NCI-H82 treated with DMSO at 0.1 percent for 48 hours (cell line): Measurements from ENCODE around the gene TBXAS1.

Experiments used
- DNase-seq: peaks from one replicate; lab custom pipeline; 2025; ENCODE audit not compliant: unreplicated experiment; lab: John Stamatoyannopoulos, UW

The TBXAS1 gene

DNA sequence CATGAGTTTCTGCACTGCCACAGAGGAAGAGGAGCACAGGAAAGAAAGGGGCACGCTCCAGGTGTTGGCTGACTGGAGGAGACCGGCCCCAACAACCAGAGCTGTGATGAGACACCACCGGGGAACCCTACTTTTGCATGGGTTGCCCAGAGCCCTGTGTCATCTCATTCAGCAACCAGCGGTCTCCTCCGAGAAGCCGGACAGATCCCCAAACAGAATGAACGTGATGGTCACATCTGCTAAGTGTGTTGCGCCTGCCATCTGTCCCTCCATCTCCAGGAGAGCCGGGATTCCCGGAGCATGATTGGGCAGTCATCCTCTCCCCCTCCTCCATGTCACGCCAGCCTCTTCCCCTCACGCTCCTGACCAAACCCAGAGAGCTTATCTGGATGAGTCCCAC lies 210.8 kb downstream of the TBXAS1 start:
- DNase-seq, result no peak

GRCh38 chr7:140041659-140042385 lies 212.8 kb downstream of the TBXAS1 start:
- no peak for DNase-seq

- no peak for DNase-seq
Measured at GRCh38 chr7:140042386-140042670, 213.3 kb downstream of the TBXAS1 start.

DNA sequence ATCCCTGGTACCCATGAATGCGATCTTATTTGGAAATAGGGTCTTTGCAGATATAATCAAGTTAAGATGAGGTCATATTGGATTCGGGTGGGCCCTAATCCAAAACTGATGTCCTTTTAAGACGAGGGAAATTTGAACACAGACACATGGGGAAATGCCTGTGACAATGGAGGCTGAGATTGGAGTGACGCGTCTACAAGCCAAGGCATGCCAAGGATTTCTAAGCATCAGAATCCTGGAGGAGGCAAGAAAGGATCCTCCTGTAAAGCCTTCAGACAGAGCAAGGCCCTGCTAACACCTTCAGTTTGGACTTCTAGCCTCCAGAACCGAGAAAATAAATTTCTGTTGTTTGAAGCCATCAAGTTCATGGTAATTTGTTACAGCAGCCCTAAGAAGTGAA lies 215.2 kb downstream of the TBXAS1 start:
- no peak for DNase-seq

DNA sequence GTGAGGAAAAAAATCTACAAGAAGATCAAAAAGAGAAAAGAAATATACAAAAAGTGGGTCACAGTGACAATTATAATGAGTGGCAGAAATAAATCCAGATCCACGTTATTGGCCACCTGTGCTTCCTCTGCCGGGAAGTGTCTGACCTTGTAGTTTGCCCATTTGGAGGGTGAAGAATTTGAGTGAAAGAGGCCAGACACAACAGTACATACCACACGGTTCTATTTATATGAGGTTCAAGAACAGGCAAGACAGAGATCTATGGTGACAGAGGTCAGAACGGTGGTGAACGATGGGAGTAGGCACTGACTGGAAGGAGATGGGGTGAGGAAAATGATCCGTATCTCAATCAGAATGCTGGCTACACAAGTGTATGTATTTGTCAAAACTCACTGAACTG lies 216.6 kb downstream of the TBXAS1 start:
- DNase-seq, result no peak

- no peak for DNase-seq
Measured at GRCh38 chr7:140047197-140047596, 218.1 kb downstream of the TBXAS1 start.

DNA sequence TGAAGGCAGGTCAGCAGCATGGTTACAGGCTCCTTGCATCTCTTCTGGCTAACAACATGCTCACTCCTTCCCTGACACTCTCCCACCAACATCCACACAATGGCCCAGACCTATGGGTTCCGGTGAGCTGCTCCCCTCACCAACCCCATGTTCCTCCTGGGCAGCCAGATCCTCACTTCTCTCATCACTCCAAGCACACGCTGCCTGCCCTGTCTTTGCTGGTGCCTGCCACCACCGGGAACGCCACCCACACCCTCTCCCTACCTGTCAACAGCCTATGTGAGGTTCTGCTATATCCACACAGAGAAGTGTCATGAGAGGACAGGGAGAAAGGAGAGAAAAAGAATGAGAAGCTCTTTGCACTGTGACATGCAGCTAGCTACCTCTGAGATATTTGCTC lies 219.1 kb downstream of the TBXAS1 start:
- DNase-seq, result no peak

DNA sequence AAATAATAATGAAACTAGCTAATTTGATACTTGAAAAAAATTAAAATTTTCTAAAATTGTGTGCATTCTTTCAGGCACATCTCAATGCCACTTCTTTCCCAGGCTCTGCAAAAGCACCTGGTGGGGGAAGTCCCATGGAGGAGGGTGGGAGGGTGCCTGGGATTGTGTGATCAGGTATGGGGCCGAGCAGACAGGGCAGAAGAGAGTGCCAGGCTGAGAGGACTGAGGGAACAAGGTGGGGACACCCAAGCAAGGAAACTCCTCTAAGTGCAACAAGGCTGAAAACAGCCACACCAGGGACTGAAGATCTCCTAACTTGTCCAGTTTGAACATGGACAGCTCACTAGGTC lies 219.9 kb downstream of the TBXAS1 start:
- no peak for DNase-seq

DNA sequence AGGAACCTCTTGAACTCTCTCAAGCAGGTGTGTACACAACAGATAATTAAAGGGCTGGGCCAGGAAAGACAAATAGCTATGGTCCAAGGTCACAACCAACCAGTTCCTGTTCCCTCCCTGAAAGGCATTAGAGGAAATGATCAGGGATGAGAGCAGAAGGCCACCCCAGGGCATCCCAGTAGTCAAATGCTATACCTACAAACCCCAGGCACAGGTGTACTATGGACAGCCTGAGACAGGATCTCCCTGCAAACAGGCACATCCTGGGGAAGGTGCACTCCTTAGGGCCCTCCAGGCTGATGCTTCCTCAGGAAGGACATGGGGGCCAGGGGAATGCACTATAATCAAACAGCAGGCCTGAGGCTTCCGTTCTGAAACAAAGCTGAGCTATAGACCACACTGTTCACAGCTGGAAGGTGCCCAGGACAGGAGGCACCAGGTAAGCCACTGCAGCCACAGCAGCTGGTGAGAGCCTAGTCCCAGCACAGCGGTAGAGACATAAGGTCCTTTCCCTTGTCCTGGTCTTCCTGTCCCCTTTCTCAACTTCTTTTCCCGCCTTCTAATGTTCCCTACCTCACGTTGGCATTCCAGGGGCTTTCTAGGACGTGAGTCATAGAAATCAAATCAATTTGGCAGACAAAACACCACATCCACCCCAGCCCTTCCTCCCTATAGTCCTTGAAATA lies 220.4 kb downstream of the TBXAS1 start:
- no peak for DNase-seq

DNA sequence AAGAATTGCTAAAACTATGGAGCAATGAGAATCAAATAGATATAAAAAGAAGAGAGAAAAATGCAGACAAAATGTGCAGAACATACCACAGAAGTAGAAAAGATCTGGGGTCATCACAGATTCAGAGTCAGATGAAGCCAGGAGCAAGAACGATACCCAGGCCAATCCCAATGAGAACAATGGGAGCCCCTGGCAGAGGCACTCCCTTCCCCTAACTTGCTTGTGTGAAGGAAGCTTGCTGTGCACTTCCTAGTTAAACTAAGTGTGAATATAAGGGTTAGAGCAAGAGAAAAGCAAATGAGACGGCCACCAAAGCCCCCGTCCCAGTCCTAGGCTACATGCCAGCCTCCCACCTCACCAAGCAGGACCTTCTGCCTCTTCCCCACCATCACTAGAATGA lies 221.0 kb downstream of the TBXAS1 start:
- DNase-seq, result no peak

GRCh38 chr7:140051820-140052219 lies 222.8 kb downstream of the TBXAS1 start:
- DNase-seq, result no peak

DNA sequence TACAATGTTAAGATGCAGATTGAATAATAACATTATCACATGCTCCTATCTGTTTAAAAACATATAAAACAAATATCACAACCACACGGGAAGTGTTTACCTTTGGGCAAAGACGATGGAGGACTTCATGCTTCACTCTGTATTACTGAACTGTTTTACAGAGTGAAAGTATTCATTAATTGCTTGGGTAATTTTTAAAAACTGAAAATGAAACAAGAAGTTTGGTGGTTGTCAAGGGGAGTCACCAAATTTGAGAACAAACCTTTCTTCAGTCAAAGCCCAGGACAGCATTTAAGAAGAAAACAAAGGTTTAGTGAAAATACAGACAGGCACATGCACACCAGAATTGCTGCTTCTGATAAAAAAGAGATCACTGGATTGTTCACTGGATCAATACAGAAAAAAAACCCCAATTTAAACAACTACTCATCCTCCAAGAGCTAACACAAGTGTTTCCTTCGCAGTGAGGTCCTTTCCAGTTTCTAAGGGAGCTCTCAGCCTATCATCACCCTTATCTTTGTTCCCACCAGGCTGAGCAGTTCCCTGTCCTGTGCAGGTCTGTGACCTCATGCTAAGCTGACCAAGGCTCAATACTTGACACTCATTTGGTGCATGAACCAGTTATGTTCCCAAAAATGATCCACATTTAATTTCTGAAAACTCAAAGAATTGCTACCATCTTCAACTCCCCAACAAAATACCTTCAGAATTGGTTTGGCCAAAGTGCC lies 224.9 kb downstream of the TBXAS1 start:
- no peak for DNase-seq

DNA sequence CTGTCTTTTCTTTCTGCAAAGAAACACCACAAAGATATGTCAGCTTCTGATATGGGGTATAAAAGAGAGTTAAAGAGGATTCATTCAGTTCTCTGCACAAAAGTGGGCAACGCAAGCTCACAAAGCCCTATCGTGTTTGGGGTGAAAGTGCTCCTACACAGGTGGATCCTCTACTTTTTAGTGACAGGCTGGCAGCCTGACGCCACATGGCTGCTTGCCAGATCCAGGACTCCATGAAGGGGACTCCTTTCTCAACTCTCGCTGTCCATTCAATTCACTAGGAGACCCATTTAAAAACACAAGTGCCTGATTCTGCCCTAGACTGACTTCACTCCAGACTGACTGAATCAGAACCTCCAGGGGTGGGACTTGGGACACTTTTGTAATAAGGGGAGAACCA lies 225.7 kb downstream of the TBXAS1 start:
- DNase-seq, result no peak

DNA sequence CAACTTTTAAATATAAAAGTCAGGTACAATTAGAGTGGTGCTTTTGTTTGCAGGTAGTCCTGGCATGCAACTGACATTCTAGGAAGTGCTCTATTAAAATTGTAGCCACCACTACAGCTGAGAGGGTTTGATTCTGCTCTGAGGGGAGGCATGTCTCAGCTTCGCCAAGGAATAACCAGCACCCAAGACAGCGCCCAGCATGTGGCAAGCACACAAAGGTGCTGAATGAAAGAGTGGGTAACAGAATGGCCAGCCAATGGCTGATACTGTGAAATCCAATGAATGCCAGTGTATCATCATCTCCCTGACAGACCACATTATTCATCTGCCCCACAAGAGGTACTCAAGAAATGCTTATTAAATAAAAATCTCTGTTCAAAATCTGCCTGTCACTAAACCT lies 226.8 kb downstream of the TBXAS1 start:
- no peak for DNase-seq

DNA sequence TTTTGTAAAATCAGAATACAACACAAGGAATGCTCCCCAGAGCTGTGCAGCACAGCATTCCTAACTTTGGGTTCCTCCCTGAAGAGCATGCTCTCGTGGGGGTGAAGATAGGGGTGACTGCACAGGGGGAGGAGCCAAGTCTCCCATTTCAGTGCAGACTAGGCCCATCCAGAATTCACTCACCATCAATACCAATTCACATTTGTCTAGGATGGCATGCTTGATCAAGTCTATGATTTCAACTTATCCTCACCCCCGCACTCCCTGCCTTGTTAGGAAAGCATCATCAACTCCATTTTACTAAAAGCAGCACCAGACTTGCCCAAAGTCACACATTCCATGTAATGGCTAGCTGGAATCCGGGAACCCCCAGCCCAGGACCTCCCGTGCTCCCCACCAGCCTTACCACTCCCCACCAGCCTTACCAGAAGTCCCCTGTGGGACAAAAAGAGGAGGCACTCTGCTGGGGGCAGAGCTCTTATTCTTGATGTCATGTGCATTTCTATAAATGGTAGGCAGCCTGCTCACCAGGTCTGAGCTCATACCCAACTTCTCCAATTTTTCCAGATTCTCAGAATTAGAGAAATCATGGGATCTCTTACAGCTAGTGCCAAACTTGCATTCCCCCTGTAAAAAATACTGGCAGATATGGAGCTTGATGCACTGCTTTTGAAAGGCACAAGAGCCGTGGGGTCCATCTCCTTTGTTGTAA lies 227.5 kb downstream of the TBXAS1 start:
- DNase-seq, result no peak

DNA sequence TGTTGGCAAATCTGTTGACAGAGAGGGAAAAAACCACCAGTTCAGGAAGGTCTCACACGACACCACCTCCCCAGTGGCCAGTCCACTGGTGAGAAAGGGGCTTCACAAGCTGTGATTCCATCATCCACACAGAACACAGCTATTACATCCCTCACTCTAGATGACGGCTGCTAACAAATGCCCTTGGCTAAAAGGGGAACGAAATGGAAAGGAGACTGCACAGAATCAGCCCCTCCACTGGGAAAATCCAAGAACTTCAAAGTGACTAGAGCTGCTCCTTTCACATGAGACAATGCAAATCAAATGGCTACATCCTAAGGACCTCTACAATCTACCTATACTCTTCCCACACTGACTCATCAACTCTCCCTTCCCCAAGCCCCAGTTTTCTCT lies 228.1 kb downstream of the TBXAS1 start:
- no peak for DNase-seq

DNA sequence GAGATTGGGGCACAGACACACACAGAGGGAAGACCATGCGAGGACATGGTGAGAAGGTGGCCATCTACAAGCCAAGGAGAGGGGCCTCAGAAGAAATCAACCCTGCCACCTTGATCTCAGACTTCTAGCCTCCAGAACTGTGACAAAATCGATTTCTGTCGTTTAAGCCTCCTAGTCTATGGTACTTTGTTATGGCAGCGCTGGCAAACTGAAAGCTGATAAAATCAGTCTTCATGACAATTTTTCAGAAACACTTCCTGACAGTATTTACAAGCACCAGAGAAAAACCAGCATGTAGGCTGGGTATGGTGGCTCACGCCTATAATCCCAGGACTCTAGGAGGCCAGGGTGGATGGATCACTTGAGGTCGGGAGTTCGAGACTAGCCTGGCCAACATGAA lies 229.5 kb downstream of the TBXAS1 start:
- DNase-seq, result no peak

DNA sequence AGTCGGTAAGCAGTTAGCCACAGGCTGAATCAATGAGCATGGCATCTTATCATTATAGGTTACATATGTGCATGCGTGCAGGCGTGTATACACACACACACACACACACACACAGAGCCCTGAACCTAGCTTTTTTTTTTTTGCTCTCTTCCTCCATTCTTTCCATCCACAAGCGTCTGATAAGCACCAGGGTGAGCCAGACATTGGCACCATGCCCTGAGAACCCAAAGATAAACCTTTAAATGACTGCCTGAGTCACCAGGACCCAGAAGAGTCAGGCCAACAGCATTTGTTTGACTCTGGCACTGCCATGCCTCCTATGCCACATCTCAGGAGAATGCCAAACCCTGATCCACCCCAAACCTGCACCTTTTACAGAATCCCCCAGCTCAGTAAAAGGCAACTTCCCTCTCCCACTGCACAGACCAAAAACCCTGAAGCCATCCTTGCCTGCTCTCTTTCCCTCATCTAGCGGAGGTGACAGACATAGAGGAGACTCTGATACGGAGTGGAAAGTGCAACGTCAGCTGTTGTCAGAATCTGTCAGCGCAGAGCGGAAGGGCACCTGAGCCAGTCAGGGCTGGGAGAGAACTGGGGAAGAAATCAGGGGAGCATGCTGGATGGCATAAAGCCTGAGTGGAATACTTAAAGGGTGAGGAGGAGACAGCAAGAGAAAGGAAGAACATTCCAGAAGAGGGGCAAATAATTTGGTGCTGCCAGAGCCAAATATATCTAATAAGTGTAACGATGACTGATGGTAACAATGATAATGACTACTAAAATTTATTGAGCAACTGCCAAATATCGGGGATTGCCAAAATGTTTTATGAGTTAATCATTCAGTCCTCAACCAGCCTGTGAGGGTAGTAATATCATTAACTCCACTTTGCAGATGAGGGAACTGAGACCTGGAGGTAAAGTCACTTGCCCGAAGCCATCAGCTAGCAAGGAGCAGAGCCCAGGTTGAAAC lies 230.5 kb downstream of the TBXAS1 start:
- no peak for DNase-seq

DNA sequence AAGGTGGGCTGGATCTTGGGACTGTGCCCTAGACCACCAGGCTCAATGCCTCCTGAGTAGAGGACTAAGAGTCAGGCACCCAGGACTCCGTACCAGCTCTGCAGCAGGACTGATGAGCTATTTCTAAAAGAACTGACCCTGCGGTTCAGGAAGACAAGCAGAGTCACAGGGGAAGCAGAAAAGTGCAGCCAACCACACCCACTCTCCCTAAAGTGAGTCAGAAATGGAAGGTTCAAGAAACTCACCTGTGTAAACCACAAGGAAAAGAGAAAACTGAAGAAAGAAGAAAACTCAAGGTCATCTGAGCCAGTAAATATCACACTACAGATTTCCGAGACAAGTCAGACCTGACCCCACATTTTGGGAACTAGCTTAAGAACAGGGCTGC lies 231.2 kb downstream of the TBXAS1 start:
- no peak for DNase-seq

DNA sequence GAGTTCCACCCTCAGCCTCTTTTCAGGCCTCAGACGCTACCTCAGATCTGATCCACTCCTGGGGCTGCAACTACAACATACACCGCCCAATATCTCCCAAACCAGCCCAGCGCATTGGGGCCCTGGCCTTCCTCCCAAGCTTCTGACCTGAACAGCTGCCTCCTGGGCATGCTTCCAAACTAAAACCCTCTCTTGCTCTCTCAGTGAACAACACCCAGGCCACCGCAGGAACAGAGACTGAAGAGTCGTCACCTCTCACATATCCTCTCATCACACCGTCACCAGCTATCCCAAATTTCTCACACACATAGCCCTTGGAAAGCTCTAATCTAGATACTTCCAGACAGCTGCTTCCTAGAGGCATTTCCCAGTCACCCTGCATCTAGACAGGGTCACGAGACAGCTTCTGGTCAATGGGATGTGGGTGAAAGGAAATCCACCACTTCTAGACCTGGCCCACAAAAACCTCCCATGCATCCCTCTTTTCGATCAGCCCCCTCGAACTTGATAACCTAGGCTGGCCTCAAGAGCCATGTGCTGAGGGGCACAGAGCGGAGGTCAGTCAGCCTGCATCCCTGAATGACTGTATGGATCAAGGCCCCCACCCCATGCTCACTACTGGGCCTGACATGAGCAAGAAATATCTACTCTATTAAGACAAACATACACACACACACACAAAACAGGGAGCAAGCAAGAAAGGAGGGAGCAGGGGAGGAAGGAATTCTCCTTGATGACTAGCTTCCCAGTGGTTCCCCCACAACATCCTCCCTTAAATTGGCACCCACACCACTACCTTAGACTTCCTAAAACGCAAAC lies 231.9 kb downstream of the TBXAS1 start:
- no peak for DNase-seq
